ENCODE results near the gene SLC44A5. TPM values are rescaled to one million over a fixed set of nuclear protein-coding genes. Genes with fewer than 3 reads are reported as not detected.

Gene SLC44A5
- total RNA-seq, 4 donors from 2014 or later, result 0.19 to 12.8 (median 2.6) TPM

- Histone ChIP-seq H3K4me3 (no peak overlapping the region), H3K36me3 (no peaks in the 10 kb centered on the region), H3K27ac (no peak overlapping the region), H3K9me3 (no peaks in the 10 kb centered on the region), H3K27me3 (no peaks in the 10 kb centered on the region), H3K4me1 (no peaks in the 10 kb centered on the region)
- TF ChIP-seq, protein P1, sequence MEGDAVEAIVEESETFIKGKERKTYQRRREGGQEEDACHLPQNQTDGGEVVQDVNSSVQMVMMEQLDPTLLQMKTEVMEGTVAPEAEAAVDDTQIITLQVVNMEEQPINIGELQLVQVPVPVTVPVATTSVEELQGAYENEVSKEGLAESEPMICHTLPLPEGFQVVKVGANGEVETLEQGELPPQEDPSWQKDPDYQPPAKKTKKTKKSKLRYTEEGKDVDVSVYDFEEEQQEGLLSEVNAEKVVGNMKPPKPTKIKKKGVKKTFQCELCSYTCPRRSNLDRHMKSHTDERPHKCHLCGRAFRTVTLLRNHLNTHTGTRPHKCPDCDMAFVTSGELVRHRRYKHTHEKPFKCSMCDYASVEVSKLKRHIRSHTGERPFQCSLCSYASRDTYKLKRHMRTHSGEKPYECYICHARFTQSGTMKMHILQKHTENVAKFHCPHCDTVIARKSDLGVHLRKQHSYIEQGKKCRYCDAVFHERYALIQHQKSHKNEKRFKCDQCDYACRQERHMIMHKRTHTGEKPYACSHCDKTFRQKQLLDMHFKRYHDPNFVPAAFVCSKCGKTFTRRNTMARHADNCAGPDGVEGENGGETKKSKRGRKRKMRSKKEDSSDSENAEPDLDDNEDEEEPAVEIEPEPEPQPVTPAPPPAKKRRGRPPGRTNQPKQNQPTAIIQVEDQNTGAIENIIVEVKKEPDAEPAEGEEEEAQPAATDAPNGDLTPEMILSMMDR (IDR thresholded peaks at IDR 0.05), result no peak
- TF ChIP-seq POLR2A (IDR thresholded peaks at IDR 0.05), result no peak
- intact Hi-C loops (cut with DNase I), result no loop called here
- WGBS, 2 donors, result 79 to 82% methylated on average over 2 of the region's 2 CpGs
- DNase-seq, result no peak
Measured at GRCh38 chr1:75554181-75554580, 56.7 kb downstream of the SLC44A5 start.

DNA sequence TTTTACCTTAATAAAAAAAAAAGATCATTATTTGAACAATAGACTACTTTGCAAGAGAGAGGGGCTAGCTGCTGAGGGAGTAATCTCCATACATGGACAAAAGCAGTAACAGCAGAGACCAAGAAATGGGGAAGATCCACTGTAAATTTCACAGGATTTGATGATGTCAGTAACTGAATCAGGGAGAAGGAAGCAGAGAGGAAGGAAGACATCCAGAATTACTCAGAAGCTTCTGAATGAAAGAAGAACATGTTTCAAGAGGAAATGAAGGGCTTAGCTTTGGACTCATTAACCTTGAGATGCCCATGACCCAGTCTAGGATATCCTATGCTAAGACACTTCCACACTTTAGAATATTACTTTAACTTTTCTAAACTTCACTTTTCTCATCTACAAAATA is 60.4 kb downstream of the SLC44A5 start:
- Histone ChIP-seq H3K9me3 (no peaks in the 10 kb centered on the region), H3K27me3 (no peaks in the 10 kb centered on the region), H3K36me3 (no peaks in the 10 kb centered on the region), H3K27ac (no peak overlapping the region), H3K4me3 (no peak overlapping the region), H3K4me1 (no peaks in the 10 kb centered on the region)
- intact Hi-C loops (cut with DNase I), result no loop called here
- DNase-seq, result no peak
- no peak for TF ChIP-seq POLR2A (IDR thresholded peaks at IDR 0.05)
- TF ChIP-seq, protein P1 (IDR thresholded peaks at IDR 0.05), result no peak

- no peaks in the 10 kb centered on the region for H3K9me3 ChIP-seq
- H3K4me1 ChIP-seq, result no peaks in the 10 kb centered on the region
- 57% methylated on average over 3 of the region's 3 CpGs for WGBS, 2 donors
- no peaks in the 10 kb centered on the region for H3K27me3 ChIP-seq
- H3K27ac ChIP-seq, result no peak overlapping the region
- H3K4me3 ChIP-seq, result no peak overlapping the region
- H3K36me3 ChIP-seq, result no peaks in the 10 kb centered on the region
- DNase-seq, result no peak
- intact Hi-C loops (cut with DNase I), result no loop called here
- no peak for TF ChIP-seq POLR2A (IDR thresholded peaks at IDR 0.05)
- TF ChIP-seq, protein P1 (IDR thresholded peaks at IDR 0.05), result no peak
Measured at GRCh38 chr1:75548721-75549480, 62.0 kb downstream of the SLC44A5 start.

DNA sequence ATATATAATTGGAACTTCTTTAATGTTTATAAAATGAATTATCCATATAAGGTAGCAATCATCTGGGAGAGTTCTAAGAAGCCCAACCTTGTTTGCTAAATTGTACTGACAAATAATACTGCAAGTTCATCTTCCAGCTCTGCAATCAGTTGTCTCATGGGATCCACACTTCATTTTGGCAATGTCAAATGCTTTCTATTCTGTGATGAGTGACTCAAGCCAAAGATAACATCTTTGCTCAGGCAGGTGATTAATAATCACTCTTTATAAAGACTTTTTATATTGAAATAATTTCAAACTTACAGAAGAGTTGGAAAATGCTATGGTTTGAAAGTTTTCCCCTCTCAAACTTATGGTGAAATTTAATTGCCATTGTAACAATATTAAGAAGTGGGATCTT is 67.2 kb downstream of the SLC44A5 start:
- no peak for DNase-seq
- intact Hi-C loops (cut with DNase I), result no loop called here
- Histone ChIP-seq H3K4me3 (no peak overlapping the region), H3K27me3 (no peaks in the 10 kb centered on the region), H3K27ac (no peak overlapping the region), H3K36me3 (no peaks in the 10 kb centered on the region), H3K9me3 (no peaks in the 10 kb centered on the region), H3K4me1 (no peaks in the 10 kb centered on the region)
- TF ChIP-seq POLR2A (IDR thresholded peaks at IDR 0.05), result no peak
- TF ChIP-seq, protein P1 (IDR thresholded peaks at IDR 0.05), result no peak

- TF ChIP-seq, protein P1 (IDR thresholded peaks at IDR 0.05), result no peak
- TF ChIP-seq POLR2A (IDR thresholded peaks at IDR 0.05), result no peak
- H3K27me3 ChIP-seq, result no peaks in the 10 kb centered on the region
- 80 to 90% methylated on average over 5 of the region's 5 CpGs for WGBS, 2 donors
- H3K36me3 ChIP-seq, result no peaks in the 10 kb centered on the region
- no peak overlapping the region for H3K27ac ChIP-seq
- no peak for DNase-seq
- no peak overlapping the region for H3K4me3 ChIP-seq
- intact Hi-C loops (cut with DNase I), result no loop called here
- no peaks in the 10 kb centered on the region for H3K9me3 ChIP-seq
- H3K4me1 ChIP-seq, result no peaks in the 10 kb centered on the region
Measured at GRCh38 chr1:75542818-75543570, 67.9 kb downstream of the SLC44A5 start.
